HFFc6 (cell line): ENCODE measurements around the gene SMTNL2. TPM values are rescaled to one million over a fixed set of nuclear protein-coding genes. Genes with fewer than 3 reads are reported as not detected.

Source experiments
- DNase-seq: peaks from one replicate; pipeline ENCODE4 v3.0.0-alpha.2; 2018
- H3K27ac Mint-ChIP-seq: 2 replicates; pipeline ENCODE4 v1.8.0; 2020; ENCODE audit warnings: mild to moderate bottlenecking, mixed read lengths
- H3K27me3 Mint-ChIP-seq: 2 replicates; pipeline ENCODE4 v1.8.0; 2021; ENCODE audit warnings: mild to moderate bottlenecking, moderate library complexity, mixed read lengths; ENCODE audit not compliant: insufficient read depth
- H3K36me3 Mint-ChIP-seq: 2 replicates; pipeline ENCODE4 v1.8.0; 2021; ENCODE audit warnings: low read depth, mixed read lengths
- H3K4me1 Mint-ChIP-seq: 2 replicates; pipeline ENCODE4 v1.8.0; 2020; ENCODE audit warnings: low read depth, mixed read lengths
- H3K4me3 Mint-ChIP-seq: 2 replicates; pipeline ENCODE4 v1.8.0; 2020; ENCODE audit warnings: mild to moderate bottlenecking, moderate library complexity, mixed read lengths
- H3K9me3 Mint-ChIP-seq: 2 replicates; pipeline ENCODE4 v1.8.0; 2020; ENCODE audit warnings: mild to moderate bottlenecking, mixed read lengths
- total RNA-seq, 6 experiments: library from RNA; stranded (reverse); fragmentation: NEBNext Ultra II Directional; extraction: Animal tissue kit (Norgen Biotek cat#: 25700); gene quantifications; 2 replicates in 1 of 6; 3 replicates in 5 of 6; pipeline ENCODE4 v1.2.3, GENCODE V29; 2021
- TF ChIP-seq, protein P1 (sequence below): fragments of 200-600 bp; sonication (generic); IDR thresholded peaks from 2 replicates; pipeline ENCODE4 v1.5.0; 2021; ENCODE audit warnings: antibody characterized with exemption, mild to moderate bottlenecking

Gene SMTNL2
- total RNA-seq, 6 experiments from 2014 or later, result not detected

DNA sequence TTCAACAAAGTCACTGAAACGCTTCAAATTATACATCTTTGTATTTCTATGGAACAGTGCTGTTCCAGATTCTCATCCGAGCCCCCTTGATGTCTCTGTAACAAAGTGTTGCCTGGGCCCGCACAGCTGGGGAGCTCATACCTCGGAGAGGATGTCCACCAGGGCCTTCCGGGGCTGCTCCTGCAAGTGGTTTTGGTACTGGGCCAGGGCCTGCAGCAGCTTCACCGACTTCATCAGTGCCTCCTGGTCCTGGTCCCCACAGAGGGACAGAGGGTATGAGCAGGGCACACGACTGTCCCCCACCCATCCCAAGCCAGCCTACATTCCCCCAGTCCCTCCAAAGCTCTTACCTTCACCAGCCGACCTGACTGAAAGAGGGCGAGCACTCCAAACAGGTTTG is 30.7 kb upstream of the SMTNL2 start:
- Mint-ChIP-seq H3K27ac (no peak overlapping the region), H3K27me3 (no peaks in the 10 kb centered on the region; the same call in 1 of the 2 replicates), H3K4me3 (peak overlapping the region; percentile 96), H3K9me3 (no peaks in the 10 kb centered on the region), H3K36me3 (peaks cover 21% of the 10 kb centered on the region), H3K4me1 (peaks cover 27% of the 10 kb centered on the region)
- DNase-seq, result no peak
- TF ChIP-seq, protein P1, sequence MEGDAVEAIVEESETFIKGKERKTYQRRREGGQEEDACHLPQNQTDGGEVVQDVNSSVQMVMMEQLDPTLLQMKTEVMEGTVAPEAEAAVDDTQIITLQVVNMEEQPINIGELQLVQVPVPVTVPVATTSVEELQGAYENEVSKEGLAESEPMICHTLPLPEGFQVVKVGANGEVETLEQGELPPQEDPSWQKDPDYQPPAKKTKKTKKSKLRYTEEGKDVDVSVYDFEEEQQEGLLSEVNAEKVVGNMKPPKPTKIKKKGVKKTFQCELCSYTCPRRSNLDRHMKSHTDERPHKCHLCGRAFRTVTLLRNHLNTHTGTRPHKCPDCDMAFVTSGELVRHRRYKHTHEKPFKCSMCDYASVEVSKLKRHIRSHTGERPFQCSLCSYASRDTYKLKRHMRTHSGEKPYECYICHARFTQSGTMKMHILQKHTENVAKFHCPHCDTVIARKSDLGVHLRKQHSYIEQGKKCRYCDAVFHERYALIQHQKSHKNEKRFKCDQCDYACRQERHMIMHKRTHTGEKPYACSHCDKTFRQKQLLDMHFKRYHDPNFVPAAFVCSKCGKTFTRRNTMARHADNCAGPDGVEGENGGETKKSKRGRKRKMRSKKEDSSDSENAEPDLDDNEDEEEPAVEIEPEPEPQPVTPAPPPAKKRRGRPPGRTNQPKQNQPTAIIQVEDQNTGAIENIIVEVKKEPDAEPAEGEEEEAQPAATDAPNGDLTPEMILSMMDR, result no peak

DNA sequence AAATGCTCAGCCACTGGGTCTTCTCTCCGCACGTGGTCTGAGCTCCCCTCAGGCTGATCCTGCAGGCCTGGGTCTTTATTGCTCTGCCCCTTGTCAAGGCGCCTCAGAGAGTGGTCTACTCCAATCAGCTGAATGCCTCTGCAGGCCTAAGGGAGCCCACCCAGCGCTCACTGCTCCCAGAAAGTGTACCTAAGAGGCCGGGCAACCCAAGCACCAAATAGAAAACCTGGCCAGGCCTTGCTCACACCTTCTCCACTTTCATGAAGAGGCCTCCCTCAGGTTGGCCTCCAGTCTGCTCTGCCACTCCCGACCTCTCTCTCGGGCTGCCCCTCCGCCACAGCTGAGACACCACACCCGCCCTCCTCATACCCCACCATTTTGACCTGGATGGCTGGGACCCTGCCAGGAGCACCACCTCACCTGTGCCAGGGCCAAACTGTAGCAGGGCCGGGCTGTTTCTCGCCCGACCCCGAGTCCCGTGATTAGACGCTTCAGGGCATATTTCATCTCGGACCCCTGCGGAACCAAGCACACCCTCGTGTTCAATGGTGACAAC is 29.8 kb upstream of the SMTNL2 start:
- Mint-ChIP-seq H3K4me3 (peak overlapping the region; percentile 96), H3K27ac (peak overlapping the region; percentile 51; the same call in 1 of the 2 replicates), H3K27me3 (no peaks in the 10 kb centered on the region; the same call in 1 of the 2 replicates), H3K9me3 (no peaks in the 10 kb centered on the region), H3K36me3 (peaks cover 21% of the 10 kb centered on the region), H3K4me1 (peaks cover 23% of the 10 kb centered on the region)
- TF ChIP-seq, protein P1, result no peak
- DNase-seq, result no peak

DNA sequence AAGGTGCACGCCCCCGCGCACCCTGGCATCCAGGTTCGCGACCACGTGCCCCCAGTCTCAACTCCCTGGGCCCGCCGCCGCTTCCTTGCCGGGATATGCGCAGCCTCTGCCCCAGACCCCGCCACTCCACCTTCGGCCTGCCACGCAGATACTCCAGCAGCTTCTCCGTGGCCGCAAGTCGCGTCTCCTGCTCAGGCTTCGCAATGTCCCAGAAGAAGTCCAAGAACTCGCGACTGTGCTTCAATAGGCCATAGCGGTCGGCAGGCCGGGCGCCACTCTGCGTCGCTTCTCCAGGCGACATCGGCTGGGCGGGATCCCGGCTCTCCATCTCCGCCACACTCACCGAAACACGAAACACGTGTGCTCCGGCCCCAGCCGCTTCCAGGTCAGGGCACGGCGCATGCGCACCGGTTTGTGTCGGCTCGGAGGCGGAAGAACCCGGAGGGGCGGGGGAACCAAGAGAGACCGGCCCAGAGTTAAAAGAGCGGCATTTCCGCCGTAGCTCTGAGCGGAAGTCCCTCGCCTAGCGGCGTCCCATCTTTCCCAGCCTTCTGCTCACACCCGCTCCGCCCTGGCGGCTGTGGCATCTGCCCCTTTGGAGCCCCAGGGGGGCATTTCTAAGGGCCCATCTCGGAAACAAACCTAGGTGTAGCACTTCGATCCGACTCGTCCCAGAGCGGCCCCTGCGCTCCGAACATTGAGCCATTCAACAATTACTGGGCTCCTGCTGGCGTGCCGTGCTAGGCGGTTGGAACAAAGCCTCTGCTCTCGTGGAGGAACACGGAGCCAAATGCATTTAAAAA is 29.1 kb upstream of the SMTNL2 start, which contains the start of gene MYBBP1A:
Gene MYBBP1A, minus strand, starts transcription at position 388 of the 803 bp plus-strand sequence. Its CDS starts 60 bp downstream, at position 328.
- Mint-ChIP-seq H3K36me3 (peaks cover 21% of the 10 kb centered on the region), H3K9me3 (no peaks in the 10 kb centered on the region), H3K27ac (peak within 1 kb of the TSS; percentile 86), H3K4me3 (peak within 1 kb of the TSS; percentile 96), H3K4me1 (peaks cover 23% of the 10 kb centered on the region), H3K27me3 (no peaks in the 10 kb centered on the region; the same call in 1 of the 2 replicates)
- DNase-seq, result peak; percentile 92
- TF ChIP-seq, protein P1, result no peak

DNA sequence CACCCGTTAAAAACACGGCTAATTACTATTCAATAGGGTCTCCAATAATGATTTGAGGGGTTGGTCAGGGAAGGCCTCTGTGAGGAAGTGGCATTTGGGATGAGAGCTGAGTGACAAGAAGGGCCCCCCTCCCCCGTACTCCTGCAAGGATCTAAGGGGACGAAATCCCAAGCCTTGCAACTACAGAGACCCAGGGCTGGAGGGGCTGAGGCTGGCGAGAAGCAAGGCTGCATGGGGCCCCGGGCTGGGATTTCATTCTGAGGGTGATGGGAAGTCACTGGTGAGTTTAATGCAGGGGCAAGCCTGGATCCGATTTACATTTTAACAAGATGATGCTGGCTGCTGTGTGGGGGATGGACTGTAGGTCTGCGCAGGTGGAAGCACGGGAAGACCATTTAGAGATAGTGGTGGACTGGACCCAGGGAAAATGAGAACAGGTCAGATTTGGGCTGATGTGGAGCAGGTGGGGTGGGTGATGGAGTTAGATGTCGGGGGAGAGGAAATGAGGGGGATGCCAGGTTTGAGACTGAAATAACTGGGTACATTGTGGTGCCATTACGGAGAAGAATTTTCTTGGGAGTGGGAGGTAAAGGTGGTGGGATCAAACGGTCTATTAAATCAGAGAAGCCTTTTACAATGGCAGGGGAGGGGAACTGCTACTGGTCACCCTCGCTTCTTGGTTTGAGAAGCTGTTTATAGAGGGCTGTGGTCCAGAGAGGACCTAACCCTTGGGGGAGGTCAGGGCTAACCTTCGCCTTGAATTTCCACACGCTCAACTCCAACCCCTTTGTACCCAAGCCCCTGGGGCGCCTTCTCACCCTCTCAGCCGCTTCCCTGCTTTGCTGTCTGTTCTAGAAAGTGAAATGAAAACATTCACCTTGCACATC is 28.2 kb upstream of the SMTNL2 start:
- Mint-ChIP-seq H3K36me3 (peaks cover 16% of the 10 kb centered on the region), H3K27ac (peak overlapping the region; percentile 86), H3K27me3 (no peaks in the 10 kb centered on the region; the same call in none of the 2 replicates), H3K4me1 (peaks cover 23% of the 10 kb centered on the region), H3K4me3 (peak overlapping the region; percentile 96), H3K9me3 (no peaks in the 10 kb centered on the region)
- no peak for DNase-seq
- TF ChIP-seq, protein P1, result no peak

DNA sequence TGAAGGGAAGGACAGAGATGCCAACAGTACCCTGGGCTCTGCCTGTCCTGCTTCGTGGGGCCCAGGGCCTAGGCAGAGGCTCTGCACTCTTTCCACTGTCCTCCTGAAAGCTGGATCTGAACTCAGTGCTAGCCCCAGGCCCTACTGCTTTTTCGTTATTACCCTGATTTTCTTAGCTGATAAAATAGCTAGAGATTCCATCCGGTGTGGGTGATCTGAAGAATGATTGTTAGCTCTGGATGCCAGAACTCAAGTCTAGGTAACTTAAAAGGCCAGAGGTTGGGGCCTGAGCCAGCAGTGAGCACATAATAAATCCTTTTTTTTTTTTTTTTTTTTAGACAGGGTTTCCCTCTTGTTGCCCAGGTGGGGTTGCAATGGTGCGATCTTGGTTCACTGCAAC is 27.3 kb upstream of the SMTNL2 start:
- H3K36me3 Mint-ChIP-seq, result peaks cover 15% of the 10 kb centered on the region
- no peak overlapping the region for H3K4me3 Mint-ChIP-seq
- no peak for DNase-seq
- no peaks in the 10 kb centered on the region; the same call in none of the 2 replicates for H3K27me3 Mint-ChIP-seq
- H3K27ac Mint-ChIP-seq, result no peak overlapping the region
- no peaks in the 10 kb centered on the region for H3K9me3 Mint-ChIP-seq
- peaks cover 25% of the 10 kb centered on the region for H3K4me1 Mint-ChIP-seq
- TF ChIP-seq, protein P1, result no peak
